K562 (cell line): ENCODE data around the gene YTHDC2. TPM values are rescaled to one million over a fixed set of nuclear protein-coding genes. Genes with fewer than 3 reads are reported as not detected.

ENCODE experiments used
- ATAC-seq: fragments of 200-7000 bp; cut with Tn5 transposase; 3 replicates; pipeline ENCODE4 v1.9.1; 2020; ENCODE audit warnings: moderate library complexity
- BruUV-seq: library from RNA; stranded (reverse); fragments of 400-500 nt; replicated peaks from 2 replicates; lab custom pipeline; 2021; lab: Mats Ljungman, UMichigan
- CTCF ChIA-PET: fragments of 300-600 bp; formaldehyde crosslinking; extraction: SDS; loops from one replicate; lab custom pipeline; 2021; ENCODE audit warnings: low intra/inter-chr PET ratio; lab: Yijun Ruan, JAX
- POLR2A ChIA-PET: fragments of 300-600, 350-650 bp; sonication (Branson Sonifier 250); formaldehyde crosslinking; extraction: SDS; loops from one replicate; lab custom pipeline; 2021; ENCODE audit warnings: antibody characterized with exemption, inconsistent platforms; lab: Yijun Ruan, JAX
- DNase-seq, 4 experiments: peaks; one replicate each; pipeline versions ENCODE4 v3.0.0 to v3.0.0-alpha.2; 2011 to 2018; ENCODE audit warnings: low spot score in 3 of 4, mixed read lengths in 3 of 4; ENCODE audit errors: extremely low read depth in 1 of 4
- FAIRE-seq: peaks from 2 replicates; lab custom pipeline; 2011; peaks lifted over from hg19 to GRCh38; lab: Jason Lieb, UNC
- H2AFZ ChIP-seq: 2 replicates; pipeline ENCODE4 v1.6.0; 2011; ENCODE audit warnings: low read depth, low read length, control low read depth, inconsistent platforms
- H3K27ac ChIP-seq: fragments of 200-600 bp; 3 replicates; pipeline ENCODE4 v1.8.0; 2011; ENCODE audit warnings: low read depth, mild to moderate bottlenecking, control low read depth, inconsistent platforms, low read length, moderate library complexity, mixed read lengths; ENCODE audit errors: extremely low read depth
- H3K27me3 ChIP-seq, 2 experiments: fragments of 300-600 bp in 1 of 2; 2 replicates in 1 of 2; 3 replicates in 1 of 2; pipeline versions ENCODE4 v1.6.0 to v1.8.0; 2011; ENCODE audit warnings: inconsistent platforms in 2 of 2, low read length in 2 of 2, mild to moderate bottlenecking in 1 of 2, mixed read lengths in 1 of 2, moderate library complexity in 1 of 2; ENCODE audit not compliant: control insufficient read depth in 2 of 2, insufficient read depth in 2 of 2
- H3K36me3 ChIP-seq: fragments of 300-600 bp; 3 replicates; pipeline ENCODE4 v1.8.0; 2011; ENCODE audit warnings: mild to moderate bottlenecking, low read length, inconsistent platforms; ENCODE audit not compliant: control insufficient read depth, insufficient read depth
- H3K4me1 ChIP-seq, 2 experiments: fragments of 200-600 bp in 1 of 2; replicated peaks in 1 of 2; 2 replicates in 1 of 2; 3 replicates in 1 of 2; pipeline versions ENCODE4 v1.5.1 to v1.8.0; 2011; ENCODE audit warnings: inconsistent platforms in 2 of 2, low read length in 2 of 2, mild to moderate bottlenecking in 1 of 2, mixed read lengths in 1 of 2, moderate library complexity in 1 of 2; ENCODE audit not compliant: control insufficient read depth in 2 of 2, insufficient read depth in 2 of 2
- H3K4me2 ChIP-seq: 2 replicates; pipeline ENCODE4 v1.6.1; 2011; ENCODE audit warnings: low read length, control low read depth, inconsistent platforms, mixed read lengths; ENCODE audit not compliant: insufficient read depth
- H3K4me3 ChIP-seq: fragments of 200-600 bp; sonication (generic), shearing (Covaris generic); 2 replicates; pipeline ENCODE4 v1.5.1; 2016; ENCODE audit warnings: control low read depth, inconsistent platforms
- H3K79me2 ChIP-seq: fragments of 200-600 bp; 3 replicates; pipeline ENCODE4 v1.8.0; 2011; ENCODE audit warnings: low read length, inconsistent platforms; ENCODE audit not compliant: control insufficient read depth, insufficient read depth
- H3K9ac ChIP-seq, 2 experiments: 2 replicates each; pipeline versions ENCODE4 v1.6.0 to v1.6.1; 2011; ENCODE audit warnings: low read depth in 2 of 2, low read length in 2 of 2, control low read depth in 1 of 2, inconsistent platforms in 1 of 2, mild to moderate bottlenecking in 1 of 2, mixed read lengths in 1 of 2; ENCODE audit not compliant: insufficient read depth in 1 of 2
- H3K9me1 ChIP-seq: one replicate; pipeline ENCODE4 v1.6.0; 2011; ENCODE audit warnings: inconsistent platforms, mild to moderate bottlenecking, low read length, moderate library complexity; ENCODE audit not compliant: control insufficient read depth, insufficient read depth
- H3K9me3 ChIP-seq: replicated peaks from 2 replicates; pipeline ENCODE4 v1.5.1; 2011; ENCODE audit warnings: low read depth, low read length, inconsistent platforms; ENCODE audit not compliant: control insufficient read depth, insufficient read depth
- H4K20me1 ChIP-seq: replicated peaks from 2 replicates; pipeline ENCODE4 v1.6.1; 2011; ENCODE audit warnings: low read length, inconsistent platforms, mixed read lengths; ENCODE audit not compliant: control insufficient read depth, insufficient read depth
- DMBX1 ChIP-seq: fragments of 250-450 bp; sonication (Bioruptor Pico); IDR thresholded peaks from 2 replicates; pipeline ENCODE4 v1.8.0; 2022; ENCODE audit warnings: inconsistent platforms, mild to moderate bottlenecking, moderate library complexity, borderline replicate concordance
- FOXK1 ChIP-seq: sonication (generic); formaldehyde crosslinking; IDR thresholded peaks from 2 replicates; pipeline ENCODE4 v1.8.0; 2022; ENCODE audit warnings: missing genetic modification reagents, mild to moderate bottlenecking, borderline replicate concordance
- HDAC8 ChIP-seq: fragments of 450-650 bp; IDR thresholded peaks from 2 replicates; pipeline ENCODE4 v1.6.1; 2016; ENCODE audit warnings: mild to moderate bottlenecking, missing genetic modification characterization, moderate library complexity, missing compliant biosample characterization
- HMG20A ChIP-seq: fragments of 450-650 bp; formaldehyde crosslinking; conservative IDR thresholded peaks from 2 replicates; pipeline ENCODE4 v1.4.0; 2020; ENCODE audit warnings: mild to moderate bottlenecking, mixed read lengths
- MEF2A ChIP-seq: IDR thresholded peaks from 2 replicates; pipeline ENCODE4 v1.6.1; 2011; ENCODE audit warnings: low read depth, mild to moderate bottlenecking, low read length, moderate library complexity; ENCODE audit not compliant: control insufficient read depth
- NFRKB ChIP-seq: fragments of 450-650 bp; IDR thresholded peaks from 2 replicates; pipeline ENCODE4 v1.6.1; 2016; ENCODE audit warnings: low read depth
- POLR2G ChIP-seq: fragments of 200-400 bp; formaldehyde crosslinking; IDR thresholded peaks from 2 replicates; pipeline ENCODE4 v1.6.1; 2017; ENCODE audit warnings: low read depth, mild to moderate bottlenecking, antibody characterized with exemption, low read length, moderate library complexity
- SNRNP70 ChIP-seq: fragments of 200-400 bp; formaldehyde crosslinking; optimal IDR thresholded peaks from 2 replicates; pipeline ENCODE3; 2017; ENCODE audit warnings: low read depth, low read length
- ZFP30 ChIP-seq: fragments of 250-450 bp; sonication (Bioruptor Pico); IDR thresholded peaks from 2 replicates; pipeline ENCODE4 v1.8.0; 2022; ENCODE audit warnings: moderate library complexity, mild to moderate bottlenecking, inconsistent platforms, borderline replicate concordance
- ZNF140 ChIP-seq: fragments of 250-450 bp; sonication (Bioruptor Pico); IDR thresholded peaks from 2 replicates; pipeline ENCODE4 v1.8.0; 2021; ENCODE audit warnings: moderate library complexity, mild to moderate bottlenecking, inconsistent platforms
- WGBS: fragments of 100-300 bp; shearing (Covaris generic); methylation state at CpG from one replicate; pipeline ENCODE4 v1.1.6; 2016; ENCODE audit warnings: low coverage, mixed read lengths; ENCODE audit not compliant: insufficient coverage; ENCODE audit errors: missing lambda C conversion rate; 5-methylcytosine and 5-hydroxymethylcytosine counted together
- in situ Hi-C: fragments of 300-500 bp; cut with MboI; formaldehyde crosslinking; loops from 4 replicates; pipeline ENCODE4 v1.15.0; 2018; ENCODE audit warnings: inconsistent platforms, mixed read lengths
- intact Hi-C: fragments of 100-400 bp; cut with micrococcal nuclease; formaldehyde crosslinking; loops from 2 replicates; pipeline ENCODE4 v1.14.2; 2022
- polyA plus RNA-seq, 8 experiments: library from polyadenylated mRNA; depleted of rRNA in 4 of 8; stranded (reverse) in 5 of 8; unstranded in 3 of 8; fragments of >200 nt; fragmentation: Nextera tagmentation in 2 of 8; fragmentation: Illumina TruSeq in 1 of 8; extraction: Ambion mirVana in 2 of 8; extraction: Trizol in 1 of 8; gene quantifications; 2 replicates each; pipeline versions ENCODE4 v1.2.1 to v1.2.3, GENCODE V29; 2011 to 2014; ENCODE audit warnings: inconsistent platforms in 1 of 8, missing spikeins in 1 of 8
- total RNA-seq, 7 experiments: library from RNA; depleted of rRNA in 6 of 7; stranded (reverse); fragments of >200 nt in 6 of 7; fragmentation: Illumina TruSeq in 2 of 7; extraction: Trizol in 2 of 7; gene quantifications; 2 replicates each; pipeline versions ENCODE4 v1.2.1 to v1.2.3, GENCODE V29; 2011 to 2021; ENCODE audit warnings: low replicate concordance in 1 of 7
- TF ChIP-seq, protein P1 (sequence below): fragments of 450-650 bp; IDR thresholded peaks from one replicate; pipeline ENCODE4 v1.6.1; 2018; ENCODE audit warnings: mild to moderate bottlenecking, moderate library complexity; ENCODE audit not compliant: partially characterized antibody
- TF ChIP-seq, protein P2 (sequence below): fragments of 250-450 bp; sonication (Bioruptor Pico); IDR thresholded peaks from 2 replicates; pipeline ENCODE4 v1.5.1; 2021; ENCODE audit warnings: mild to moderate bottlenecking

Gene YTHDC2
- total and polyA plus RNA-seq, 9 of the 15 experiments (the other 6 are each of a cell fraction or from before 2014, with no cell fraction given), result 2.7 to 21.6 (median 15.9) TPM

DNA sequence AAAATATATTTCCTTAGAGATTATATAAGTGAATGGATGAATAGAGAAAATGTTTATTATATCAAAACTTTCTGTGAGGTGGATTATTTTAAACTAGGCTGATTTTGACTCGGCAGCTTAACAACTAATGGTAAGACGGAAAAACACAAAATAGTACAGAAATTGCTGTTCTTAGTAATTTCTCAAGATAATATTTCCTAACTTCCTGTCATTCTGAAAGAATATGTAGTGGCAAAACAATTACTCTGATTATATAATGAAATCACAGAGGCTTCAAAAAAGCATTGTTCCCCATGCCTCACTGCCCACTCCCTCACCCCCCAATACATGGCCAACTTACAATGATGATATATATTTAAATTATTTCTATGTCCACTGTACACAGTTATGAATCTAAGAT lies 85.4 kb downstream of the YTHDC2 start:
- TF ChIP-seq POLR2G, result no peak
- TF ChIP-seq HMG20A (CRISPR knock-in tag), result no peak
- no peak for TF ChIP-seq MEF2A
- TF ChIP-seq, protein P1, sequence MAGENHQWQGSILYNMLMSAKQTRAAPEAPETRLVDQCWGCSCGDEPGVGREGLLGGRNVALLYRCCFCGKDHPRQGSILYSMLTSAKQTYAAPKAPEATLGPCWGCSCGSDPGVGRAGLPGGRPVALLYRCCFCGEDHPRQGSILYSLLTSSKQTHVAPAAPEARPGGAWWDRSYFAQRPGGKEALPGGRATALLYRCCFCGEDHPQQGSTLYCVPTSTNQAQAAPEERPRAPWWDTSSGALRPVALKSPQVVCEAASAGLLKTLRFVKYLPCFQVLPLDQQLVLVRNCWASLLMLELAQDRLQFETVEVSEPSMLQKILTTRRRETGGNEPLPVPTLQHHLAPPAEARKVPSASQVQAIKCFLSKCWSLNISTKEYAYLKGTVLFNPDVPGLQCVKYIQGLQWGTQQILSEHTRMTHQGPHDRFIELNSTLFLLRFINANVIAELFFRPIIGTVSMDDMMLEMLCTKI, result no peak
- TF ChIP-seq ZFP30 (CRISPR knock-in tag), result no peak
- TF ChIP-seq DMBX1 (CRISPR knock-in tag), result no peak
- TF ChIP-seq HDAC8, result no peak
- TF ChIP-seq, protein P2, sequence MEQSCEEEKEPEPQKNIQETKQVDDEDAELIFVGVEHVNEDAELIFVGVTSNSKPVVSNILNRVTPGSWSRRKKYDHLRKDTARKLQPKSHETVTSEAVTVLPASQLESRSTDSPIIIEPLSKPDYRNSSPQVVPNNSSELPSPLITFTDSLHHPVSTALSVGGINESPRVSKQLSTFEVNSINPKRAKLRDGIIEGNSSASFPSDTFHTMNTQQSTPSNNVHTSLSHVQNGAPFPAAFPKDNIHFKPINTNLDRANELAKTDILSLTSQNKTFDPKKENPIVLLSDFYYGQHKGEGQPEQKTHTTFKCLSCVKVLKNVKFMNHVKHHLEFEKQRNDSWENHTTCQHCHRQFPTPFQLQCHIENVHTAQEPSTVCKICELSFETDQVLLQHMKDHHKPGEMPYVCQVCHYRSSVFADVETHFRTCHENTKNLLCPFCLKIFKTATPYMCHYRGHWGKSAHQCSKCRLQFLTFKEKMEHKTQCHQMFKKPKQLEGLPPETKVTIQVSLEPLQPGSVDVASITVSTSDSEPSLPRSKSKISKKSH (CRISPR knock-in tag), result no peak
- TF ChIP-seq FOXK1 (CRISPR knock-in tag), result no peak
- TF ChIP-seq SNRNP70, result no peak
- TF ChIP-seq ZNF140 (CRISPR knock-in tag), result no peak
- TF ChIP-seq NFRKB, result no peak
- TF ChIP-seq, all 486 proteins: peak for 0
- Histone ChIP-seq H3K4me3 (no peak overlapping the region), H3K27ac (no peak overlapping the region), H3K36me3 (peaks cover 3% of the 10 kb centered on the region; the same call in 2 of the 3 replicates), H3K4me1 (no peaks in the 10 kb centered on the region), H3K4me2 (no peak overlapping the region), H3K9me1 (no peaks in the 10 kb centered on the region), H4K20me1 (no peaks in the 10 kb centered on the region), H3K9me3 (no peaks in the 10 kb centered on the region), H3K27me3 (no peaks in the 10 kb centered on the region), H3K9ac (no peak overlapping the region), H3K79me2 (no peaks in the 10 kb centered on the region), H2AFZ (no peak overlapping the region)
- intact Hi-C loops, result no loop called here
- 77% methylated on average over 2 of the region's 2 CpGs for WGBS
- FAIRE-seq, result no peak
- in situ Hi-C loops, result no loop called here
- no peak for ATAC-seq
- no TSS peak for BruUV-seq
- no peak for DNase-seq
- CTCF ChIA-PET, result interaction anchor here (0.6 kb wide), 1 partner anchor 275 kb away, joined by 6 read pairs; no protein-coding TSS in a partner anchor
- POLR2A ChIA-PET, result no interaction called here
